ENCODE data around the gene PRRC2C.

PRRC2C gene

GRCh38 chr1:171642197-171642596, 156.9 kb downstream of the PRRC2C start:
- Mint-ChIP-seq H3K27ac (no peak overlapping the region), H3K4me1 (peaks cover 16% of the 10 kb centered on the region), H3K27me3 (ENCODE audit: low read depth, poor library complexity) (peaks cover 2% of the 10 kb centered on the region), H3K36me3 (ENCODE audit: low read depth) (no peaks in the 10 kb centered on the region), H3K9me3 (no peaks in the 10 kb centered on the region), H3K4me3 (no peak overlapping the region)
- DNase-seq = no peak
- no peak for TF ChIP-seq CTCF (IDR thresholded peaks at IDR 0.05)
